Measurements from ENCODE around the gene SHCBP1L. TPM values are rescaled to one million over a fixed set of nuclear protein-coding genes. Genes with fewer than 3 reads are reported as not detected.

Gene SHCBP1L
- total RNA-seq, 4 donors from 2014 or later, result 0.22 TPM; not detected in 3

DNA sequence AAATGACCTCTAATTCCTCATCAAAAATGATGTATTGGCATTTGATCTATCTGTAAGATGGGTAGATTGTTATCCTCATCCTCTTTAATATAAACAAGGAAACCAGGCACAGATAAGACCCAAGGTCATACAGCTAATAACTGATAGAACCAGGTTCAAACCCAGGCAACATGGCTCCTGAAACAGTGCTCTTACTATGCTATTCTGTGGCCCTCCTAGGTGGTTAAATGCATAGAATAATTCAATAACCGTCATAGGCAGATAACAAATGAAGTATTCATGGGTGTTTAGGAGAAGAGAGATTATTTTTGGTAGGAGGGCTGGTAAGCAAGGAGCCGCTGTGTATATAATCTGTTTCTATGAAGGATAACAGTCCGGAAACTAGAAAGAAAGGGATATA is 67.4 kb downstream of the SHCBP1L start:
- TF ChIP-seq CTCF (IDR thresholded peaks at IDR 0.05; ENCODE audit: low read depth), result no peak

DNA sequence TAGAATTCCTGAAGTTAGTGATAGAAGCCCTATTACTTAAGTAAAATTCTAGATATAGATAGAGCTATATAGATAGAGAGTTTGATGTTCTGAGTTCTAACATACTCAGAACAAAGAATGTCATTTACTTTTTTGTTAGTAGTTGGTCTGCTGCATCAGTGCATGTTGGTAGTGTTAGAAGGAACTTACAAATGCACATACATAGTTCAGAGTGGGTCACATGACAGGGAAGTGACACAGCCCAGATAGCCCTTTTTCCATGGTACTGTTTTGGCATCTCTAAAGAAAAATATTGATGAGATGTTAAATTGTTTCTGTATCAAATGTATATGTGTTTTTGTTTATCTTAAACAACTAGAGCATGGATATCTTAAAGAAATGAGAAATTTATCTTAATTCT is 68.1 kb downstream of the SHCBP1L start:
- TF ChIP-seq CTCF (IDR thresholded peaks at IDR 0.05; ENCODE audit: low read depth), result no peak

GRCh38 chr1:182877842-182878241 is 75.1 kb downstream of the SHCBP1L start:
- TF ChIP-seq CTCF (IDR thresholded peaks at IDR 0.05; ENCODE audit: low read depth), result no peak

DNA sequence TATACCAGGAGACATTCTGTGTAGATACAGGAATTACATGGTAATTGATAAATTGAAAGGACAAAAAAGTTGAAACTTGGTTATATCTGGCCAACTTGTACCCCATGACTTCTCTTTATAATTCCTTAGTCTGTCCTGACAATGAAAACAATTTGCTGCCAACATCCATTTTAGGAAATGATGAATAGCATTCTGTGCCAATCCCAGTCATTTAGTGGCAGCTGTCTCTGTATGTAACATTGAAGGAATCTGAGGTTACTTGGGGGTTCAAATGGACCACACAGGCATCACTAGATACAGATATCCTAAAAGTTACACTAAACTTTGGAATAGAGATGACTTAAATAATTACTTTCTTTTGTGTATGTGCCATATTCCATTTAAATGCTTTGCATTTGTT is 75.6 kb downstream of the SHCBP1L start:
- TF ChIP-seq CTCF (IDR thresholded peaks at IDR 0.05; ENCODE audit: low read depth), result no peak

GRCh38 chr1:182875889-182876288 is 77.1 kb downstream of the SHCBP1L start:
- TF ChIP-seq CTCF (IDR thresholded peaks at IDR 0.05; ENCODE audit: low read depth), result no peak

DNA sequence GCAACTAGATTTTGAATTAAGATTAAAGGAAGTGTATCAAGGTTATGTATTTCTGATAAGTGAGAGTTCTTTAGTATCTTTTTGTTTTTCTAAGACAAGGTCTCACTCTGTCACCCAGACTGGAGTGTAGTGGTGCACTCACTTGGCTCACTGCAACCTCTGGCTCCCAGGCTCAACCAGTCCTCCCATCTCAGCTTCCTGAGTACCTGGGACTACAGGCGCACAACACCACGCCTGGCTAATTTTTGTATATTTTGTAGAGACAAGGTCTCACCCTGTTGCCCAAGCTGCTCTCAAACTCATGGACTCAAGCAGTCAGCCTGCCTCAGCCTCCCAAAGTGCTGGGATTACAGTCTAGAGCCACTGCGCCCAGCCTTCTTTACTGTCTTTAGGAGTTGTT is 80.1 kb downstream of the SHCBP1L start:
- no peak for TF ChIP-seq CTCF (IDR thresholded peaks at IDR 0.05; ENCODE audit: low read depth)

DNA sequence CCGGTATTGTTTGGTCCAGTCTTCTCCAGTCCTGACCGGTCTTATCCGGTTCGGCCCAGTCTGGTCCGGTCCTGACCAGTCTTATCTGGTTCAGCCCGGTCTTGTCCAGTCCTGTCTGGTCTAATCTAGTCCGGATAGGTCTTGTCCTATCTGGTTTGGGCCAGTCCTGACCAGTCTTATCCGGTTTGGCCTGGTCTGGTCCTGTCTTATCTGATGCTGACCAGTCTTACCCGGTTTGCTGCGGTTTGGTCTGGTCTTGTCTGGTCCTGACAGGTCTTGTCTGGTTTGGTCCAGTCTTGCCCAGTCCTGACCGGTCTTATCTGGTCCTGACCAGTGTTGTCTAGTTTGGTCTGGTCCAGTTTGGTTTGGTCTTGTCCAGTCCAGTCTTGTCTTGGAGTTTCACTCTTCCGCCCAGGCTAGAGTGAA is 83.7 kb downstream of the SHCBP1L start:
- no peak for TF ChIP-seq CTCF (IDR thresholded peaks at IDR 0.05; ENCODE audit: low read depth)

Data from subcutaneous adipose tissue (tissue), 4 donors.